ENCODE measurements around the gene SLC19A1.

SLC19A1 gene

GRCh38 chr21:45515241-45516061, 26.8 kb downstream of the SLC19A1 start:
- H3K27ac ChIP-seq = peak overlapping the region; percentile 96
- no peak for TF ChIP-seq ZFX (IDR thresholded peaks at IDR 0.05)
- TF ChIP-seq, protein P1, sequence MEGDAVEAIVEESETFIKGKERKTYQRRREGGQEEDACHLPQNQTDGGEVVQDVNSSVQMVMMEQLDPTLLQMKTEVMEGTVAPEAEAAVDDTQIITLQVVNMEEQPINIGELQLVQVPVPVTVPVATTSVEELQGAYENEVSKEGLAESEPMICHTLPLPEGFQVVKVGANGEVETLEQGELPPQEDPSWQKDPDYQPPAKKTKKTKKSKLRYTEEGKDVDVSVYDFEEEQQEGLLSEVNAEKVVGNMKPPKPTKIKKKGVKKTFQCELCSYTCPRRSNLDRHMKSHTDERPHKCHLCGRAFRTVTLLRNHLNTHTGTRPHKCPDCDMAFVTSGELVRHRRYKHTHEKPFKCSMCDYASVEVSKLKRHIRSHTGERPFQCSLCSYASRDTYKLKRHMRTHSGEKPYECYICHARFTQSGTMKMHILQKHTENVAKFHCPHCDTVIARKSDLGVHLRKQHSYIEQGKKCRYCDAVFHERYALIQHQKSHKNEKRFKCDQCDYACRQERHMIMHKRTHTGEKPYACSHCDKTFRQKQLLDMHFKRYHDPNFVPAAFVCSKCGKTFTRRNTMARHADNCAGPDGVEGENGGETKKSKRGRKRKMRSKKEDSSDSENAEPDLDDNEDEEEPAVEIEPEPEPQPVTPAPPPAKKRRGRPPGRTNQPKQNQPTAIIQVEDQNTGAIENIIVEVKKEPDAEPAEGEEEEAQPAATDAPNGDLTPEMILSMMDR (conservative IDR thresholded peaks at IDR 0.05) = no peak

- TF ChIP-seq, protein P1 (conservative IDR thresholded peaks at IDR 0.05) = no peak
- no peak for TF ChIP-seq ZFX (IDR thresholded peaks at IDR 0.05)
- H3K27ac ChIP-seq = peak overlapping the region; percentile 96
These were observed 27.8 kb downstream of the SLC19A1 start for GRCh38 chr21:45514311-45515021.

DNA sequence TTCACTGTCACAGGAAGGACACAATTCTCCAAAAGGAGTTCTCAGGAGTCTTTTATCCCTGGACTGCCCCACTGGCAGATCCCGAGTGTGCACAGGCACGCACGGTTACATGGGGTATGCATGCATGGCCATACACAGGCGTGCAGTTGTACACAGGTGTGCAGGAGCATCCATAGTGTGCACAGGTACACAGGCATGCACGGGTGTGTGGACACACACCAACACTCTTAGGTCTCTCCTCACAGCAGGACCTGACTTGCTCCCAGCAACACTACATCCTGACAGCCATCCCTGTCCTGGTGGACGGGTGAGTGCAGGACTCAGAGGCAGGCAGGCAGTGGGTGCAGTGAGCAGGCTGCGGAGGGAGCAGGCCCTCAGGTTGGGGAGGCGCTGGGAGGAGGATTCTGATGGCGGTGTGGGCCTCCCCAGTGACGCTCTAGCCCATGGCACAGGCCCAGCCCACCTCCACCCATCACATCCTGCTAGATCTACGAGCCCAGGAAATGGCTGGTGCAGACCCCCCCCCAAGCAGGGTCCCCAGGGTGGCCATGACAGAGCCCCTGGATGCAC, 28.4 kb downstream of the SLC19A1 start:
- H3K27ac ChIP-seq = peak overlapping the region; percentile 96
- 0 out of 2 replicates have a peak, but pooled peaks have one; percentile 13 for TF ChIP-seq ZFX (IDR thresholded peaks at IDR 0.05)
- TF ChIP-seq, protein P1 (conservative IDR thresholded peaks at IDR 0.05) = no peak

DNA sequence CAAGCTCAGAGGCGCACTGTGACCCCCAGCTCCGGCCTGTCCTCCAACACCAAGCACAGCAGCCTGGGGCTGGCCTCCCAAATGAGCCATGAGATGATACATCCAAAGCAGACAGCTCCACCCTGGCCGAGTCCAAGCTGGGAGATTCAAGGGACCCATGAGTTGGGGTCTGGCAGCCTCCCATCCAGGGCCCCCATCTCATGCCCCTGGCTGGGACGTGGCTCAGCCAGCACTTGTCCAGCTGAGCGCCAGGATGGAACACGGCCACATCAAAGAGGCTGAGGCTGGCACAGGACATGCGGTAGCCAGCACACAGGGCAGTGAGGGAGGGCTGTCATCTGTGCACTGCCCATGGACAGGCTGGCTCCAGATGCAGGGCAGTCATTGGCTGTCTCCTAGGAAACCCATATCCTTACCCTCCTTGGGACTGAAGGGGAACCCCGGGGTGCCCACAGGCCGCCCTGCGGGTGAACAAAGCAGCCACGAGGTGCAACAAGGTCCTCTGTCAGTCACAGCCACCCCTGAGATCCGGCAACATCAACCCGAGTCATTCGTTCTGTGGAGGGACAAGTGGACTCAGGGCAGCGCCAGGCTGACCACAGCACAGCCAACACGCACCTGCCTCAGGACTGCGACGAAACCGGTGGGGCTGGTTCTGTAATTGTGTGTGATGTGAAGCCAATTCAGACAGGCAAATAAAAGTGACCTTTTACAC, 29.1 kb downstream of the SLC19A1 start:
- peak overlapping the region; percentile 96 for H3K27ac ChIP-seq
- TF ChIP-seq, protein P1 (conservative IDR thresholded peaks at IDR 0.05) = no peak
- TF ChIP-seq ZFX (IDR thresholded peaks at IDR 0.05) = no peak; the same call in 1 of the 2 replicates

DNA sequence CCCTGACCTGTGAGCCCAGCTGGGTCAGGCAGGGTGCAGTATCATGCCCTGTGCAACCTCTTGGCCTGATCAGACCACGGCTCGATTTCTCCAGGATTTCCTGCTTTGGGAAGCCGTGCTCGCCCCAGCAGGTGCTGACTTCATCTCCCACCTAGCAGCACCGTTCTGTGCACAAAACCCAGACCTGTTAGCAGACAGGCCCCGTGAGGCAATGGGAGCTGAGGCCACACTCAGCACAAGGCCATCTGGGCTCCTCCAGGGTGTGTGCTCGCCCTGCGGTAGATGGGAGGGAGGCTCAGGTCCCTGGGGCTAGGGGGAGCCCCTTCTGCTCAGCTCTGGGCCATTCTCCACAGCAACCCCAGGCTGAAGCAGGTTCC, 29.6 kb downstream of the SLC19A1 start:
- TF ChIP-seq, protein P1 (conservative IDR thresholded peaks at IDR 0.05) = no peak
- no peak for TF ChIP-seq ZFX (IDR thresholded peaks at IDR 0.05)
- peak overlapping the region; percentile 96 for H3K27ac ChIP-seq

- H3K27ac ChIP-seq = peak overlapping the region; percentile 96
- TF ChIP-seq, protein P1 (conservative IDR thresholded peaks at IDR 0.05) = no peak
- TF ChIP-seq ZFX (IDR thresholded peaks at IDR 0.05) = no peak
These were observed 30.4 kb downstream of the SLC19A1 start for GRCh38 chr21:45511661-45512431.

Data from C4-2B (cell line).